Left kidney (tissue), 8 donors: ENCODE results near the gene AGL. TPM values are rescaled to one million over a fixed set of nuclear protein-coding genes. Genes with fewer than 3 reads are reported as not detected.
A peak's percentile ranks its signal among the peaks of the same experiment; 100 is the strongest.
"Not testable (repeated sequence)": the region's sequence is repeated elsewhere in the genome, so short reads cannot be mapped to it uniquely, and the experiment has no call there.

Experiments
- DNase-seq: peaks from one replicate; pipeline ENCODE4 v3.0.0-alpha.2; 2013
- long read RNA-seq, 8 donors: transcript quantifications; one replicate each; lab custom pipeline, GENCODE V29; 2026
- polyA plus RNA-seq: library from polyadenylated mRNA; unstranded; fragments of 120-200 nt; gene quantifications from one replicate; pipeline ENCODE4 v1.2.1, GENCODE V29; 2013; ENCODE audit not compliant: insufficient read length

The AGL gene
- polyA plus RNA-seq: 34.3 TPM
- long read RNA-seq, donor 1, full-length matches to known transcripts: 1 of 1 reads
- long read RNA-seq, donor 1, partial matches to known transcripts: 0 of 1 reads
- long read RNA-seq, donor 1, other reads (novel, unspliced or antisense): 0 of 1 reads
- long read RNA-seq, donor 2, full-length matches to known transcripts: 1 of 1 reads
- long read RNA-seq, donor 2, partial matches to known transcripts: 0 of 1 reads
- long read RNA-seq, donor 2, other reads (novel, unspliced or antisense): 0 of 1 reads
- long read RNA-seq, donor 3, full-length matches to known transcripts: 1 of 1 reads
- long read RNA-seq, donor 3, partial matches to known transcripts: 0 of 1 reads
- long read RNA-seq, donor 3, other reads (novel, unspliced or antisense): 0 of 1 reads
- long read RNA-seq, donor 4: 0 reads
- long read RNA-seq, donor 5, full-length matches to known transcripts: 2 of 2 reads
- long read RNA-seq, donor 5, partial matches to known transcripts: 0 of 2 reads
- long read RNA-seq, donor 5, other reads (novel, unspliced or antisense): 0 of 2 reads
- long read RNA-seq, donor 6, full-length matches to known transcripts: 1 of 1 reads
- long read RNA-seq, donor 6, partial matches to known transcripts: 0 of 1 reads
- long read RNA-seq, donor 6, other reads (novel, unspliced or antisense): 0 of 1 reads
- long read RNA-seq, donor 7, full-length matches to known transcripts: 1 of 6 reads
- long read RNA-seq, donor 7, partial matches to known transcripts: 5 of 6 reads
- long read RNA-seq, donor 7, other reads (novel, unspliced or antisense): 0 of 6 reads
- long read RNA-seq, donor 8, full-length matches to known transcripts: 1 of 1 reads
- long read RNA-seq, donor 8, partial matches to known transcripts: 0 of 1 reads
- long read RNA-seq, donor 8, other reads (novel, unspliced or antisense): 0 of 1 reads

GRCh38 chr1:99849744-99850458 lies at the start of gene AGL:
AGL (plus strand) TSS chr1:99850361; CDS start chr1:99851043, 682 bp downstream.
- DNase-seq: peak; percentile 82

- DNase-seq: no peak
Measured at GRCh38 chr1:99801584-99801983, 48.6 kb upstream of the AGL start.

DNA sequence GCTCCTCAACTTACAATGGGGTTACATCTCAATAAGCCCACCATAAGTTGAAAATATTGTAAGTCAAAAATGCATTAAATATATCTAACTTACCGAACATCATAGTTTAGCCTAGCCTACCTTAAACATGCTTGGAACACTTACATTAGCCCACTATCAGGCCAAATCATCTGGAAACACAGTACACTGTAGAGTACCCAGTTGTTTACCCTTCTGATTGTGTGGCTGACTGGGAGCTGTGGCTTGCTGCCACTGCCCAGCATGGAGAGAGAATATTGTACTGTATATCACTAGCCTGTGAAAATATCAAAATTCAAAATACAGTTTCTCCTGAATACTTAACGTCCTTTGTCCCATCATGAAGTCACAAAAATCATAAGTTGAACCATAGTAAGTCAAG lies 43.3 kb upstream of the AGL start:
- no peak for DNase-seq

GRCh38 chr1:99808391-99809115 lies 41.6 kb upstream of the AGL start:
- DNase-seq: peak; percentile 90

DNA sequence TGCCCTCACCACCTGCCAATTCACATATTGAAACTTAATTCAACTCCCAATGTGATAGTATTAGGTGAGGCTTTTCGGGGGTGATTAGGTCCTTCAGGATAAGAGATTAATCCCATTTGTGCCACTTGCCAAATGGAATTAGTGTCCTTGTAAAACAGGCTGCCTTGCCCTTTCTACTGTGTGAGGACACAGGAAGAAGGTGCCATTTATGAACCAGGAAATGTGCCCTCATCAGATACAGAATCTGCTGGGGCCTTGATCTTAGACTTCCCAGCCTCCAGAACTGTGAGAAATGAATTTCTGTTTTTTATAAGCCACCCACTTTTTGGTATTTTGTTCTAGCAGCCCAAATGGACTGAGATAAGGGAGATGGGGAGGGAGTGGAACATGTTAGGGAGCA lies 39.1 kb upstream of the AGL start:
- no peak for DNase-seq

GRCh38 chr1:99811747-99812146 lies 38.4 kb upstream of the AGL start:
- no peak for DNase-seq

GRCh38 chr1:99814373-99814900 lies 35.7 kb upstream of the AGL start:
- DNase-seq: no peak

GRCh38 chr1:99816656-99817055 lies 33.5 kb upstream of the AGL start:
- DNase-seq: no peak

- no peak for DNase-seq
Measured at GRCh38 chr1:99818063-99818699, 32.0 kb upstream of the AGL start.

GRCh38 chr1:99820546-99820945 lies 29.6 kb upstream of the AGL start:
- no peak for DNase-seq

- DNase-seq: no peak
Measured at GRCh38 chr1:99825098-99825497, 25.1 kb upstream of the AGL start.

DNA sequence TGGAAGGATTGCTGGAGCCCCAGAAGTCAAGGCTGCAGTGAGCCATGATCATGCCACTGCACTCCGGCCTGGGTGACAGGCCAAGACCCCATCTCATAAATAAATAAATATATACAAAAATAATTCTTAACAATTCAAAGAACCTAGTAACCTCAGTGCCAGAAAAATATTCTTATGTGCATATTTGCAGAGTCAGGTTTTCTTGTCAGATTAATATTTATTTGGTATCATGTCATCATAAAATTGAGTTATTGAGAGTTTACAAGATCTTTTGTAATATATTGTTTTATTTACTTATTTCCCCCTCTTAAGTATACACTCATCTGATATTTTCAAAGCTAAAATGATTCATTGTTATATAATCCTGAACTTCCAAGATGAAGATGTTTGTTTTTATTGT lies 24.5 kb upstream of the AGL start:
- DNase-seq: no peak

- no peak for DNase-seq
Measured at GRCh38 chr1:99827970-99828369, 22.2 kb upstream of the AGL start.

- no peak for DNase-seq
Measured at GRCh38 chr1:99829269-99829668, 20.9 kb upstream of the AGL start.

DNA sequence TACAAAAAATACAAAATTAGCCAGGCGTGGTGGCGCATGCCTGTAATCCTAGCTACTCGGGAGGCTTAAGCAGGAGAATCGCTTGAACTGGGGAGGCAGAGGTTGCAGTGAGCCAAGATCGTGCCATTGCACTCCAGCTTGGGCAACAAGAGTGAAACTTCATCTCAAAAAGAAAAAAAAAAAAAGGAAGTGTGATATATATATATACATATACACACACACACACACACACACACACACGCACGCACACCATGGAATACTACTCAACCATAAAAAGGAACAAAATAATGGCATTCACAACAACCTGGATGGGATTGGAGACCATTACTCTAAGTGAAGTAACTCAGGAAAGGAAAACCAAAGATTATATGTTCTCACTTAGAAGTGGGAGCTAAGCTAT lies 16.2 kb upstream of the AGL start:
- not testable (repeated sequence) for DNase-seq

DNA sequence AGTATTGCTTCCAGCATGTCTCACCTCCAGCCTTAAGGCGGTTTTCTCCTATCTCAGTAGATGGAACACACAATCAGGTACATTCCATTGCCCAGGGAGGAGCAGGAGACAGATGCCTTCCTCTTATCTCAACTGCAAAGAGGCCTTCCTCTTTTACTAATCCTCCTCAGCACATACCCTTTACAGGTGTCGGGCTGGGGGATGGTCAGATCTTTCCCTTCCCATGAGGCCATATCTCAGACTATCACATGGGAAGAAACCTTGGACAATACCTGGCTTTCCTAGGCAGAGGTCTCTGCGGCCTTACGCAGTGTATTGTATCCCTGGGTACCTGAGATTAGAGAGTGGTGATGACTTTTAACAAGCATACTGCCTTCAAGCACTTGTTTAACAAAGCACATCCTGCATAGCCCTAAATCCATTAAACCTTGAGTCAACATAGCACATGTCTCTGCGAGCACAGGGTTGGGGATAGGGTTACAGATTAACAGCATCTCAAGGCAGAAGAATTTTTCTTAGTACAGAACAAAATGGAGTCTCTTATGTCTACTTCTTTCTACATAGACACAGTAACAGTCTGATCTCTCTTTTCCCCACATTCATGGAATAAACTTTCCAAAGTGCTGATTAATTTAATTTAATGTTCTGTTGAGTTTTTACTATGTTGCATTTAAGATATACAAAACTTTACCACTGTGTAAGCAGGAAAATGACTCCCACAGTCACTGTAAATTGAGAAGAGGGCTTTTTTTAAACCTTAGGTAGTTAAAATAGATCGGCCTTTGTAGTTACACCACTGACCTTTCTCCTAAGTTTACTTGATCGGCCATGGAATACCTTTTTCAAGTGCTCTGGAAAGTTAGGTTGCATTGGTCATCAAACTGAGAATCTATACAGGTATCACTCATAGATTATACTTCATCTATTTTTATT lies 13.7 kb upstream of the AGL start:
- not testable (repeated sequence) for DNase-seq

DNA sequence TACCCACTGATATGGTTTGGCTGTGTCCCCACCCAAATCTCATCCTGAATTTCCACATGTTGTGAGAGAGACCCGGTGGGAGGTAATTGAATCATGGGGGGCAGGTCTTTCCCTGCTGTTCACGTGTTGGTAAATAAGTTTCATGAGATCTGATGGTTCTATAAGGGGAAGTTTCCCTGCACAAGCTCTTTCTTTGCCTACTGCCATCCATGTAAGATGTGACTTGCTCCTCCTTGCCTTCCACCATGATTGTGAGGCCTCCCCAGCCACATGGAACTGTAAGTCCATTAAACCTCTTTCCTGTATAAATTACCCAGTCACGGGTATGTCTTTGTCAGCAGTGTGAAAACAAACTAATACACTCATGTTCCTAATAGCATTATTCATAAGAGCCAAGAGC lies 9.8 kb upstream of the AGL start:
- not testable (repeated sequence) for DNase-seq

DNA sequence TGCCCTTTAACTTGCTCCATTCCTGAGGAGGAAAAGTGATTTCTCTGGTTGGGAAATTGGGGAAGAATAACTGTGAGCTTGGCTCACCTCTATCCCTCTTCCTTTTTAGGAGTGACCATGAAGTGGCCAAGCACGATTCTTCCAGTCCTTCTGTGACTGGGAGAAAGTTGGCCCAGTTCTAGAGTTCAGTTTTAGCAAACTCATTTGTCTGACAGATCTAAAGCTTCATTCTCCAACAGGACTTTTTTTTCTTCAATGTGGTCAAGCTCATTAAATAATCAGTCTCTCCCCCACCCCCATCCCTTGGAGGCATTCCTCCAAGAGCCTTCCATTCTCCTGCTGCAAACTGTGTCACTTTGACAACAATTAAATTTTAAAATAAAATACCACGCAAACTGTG lies 6.4 kb upstream of the AGL start:
- no peak for DNase-seq

DNA sequence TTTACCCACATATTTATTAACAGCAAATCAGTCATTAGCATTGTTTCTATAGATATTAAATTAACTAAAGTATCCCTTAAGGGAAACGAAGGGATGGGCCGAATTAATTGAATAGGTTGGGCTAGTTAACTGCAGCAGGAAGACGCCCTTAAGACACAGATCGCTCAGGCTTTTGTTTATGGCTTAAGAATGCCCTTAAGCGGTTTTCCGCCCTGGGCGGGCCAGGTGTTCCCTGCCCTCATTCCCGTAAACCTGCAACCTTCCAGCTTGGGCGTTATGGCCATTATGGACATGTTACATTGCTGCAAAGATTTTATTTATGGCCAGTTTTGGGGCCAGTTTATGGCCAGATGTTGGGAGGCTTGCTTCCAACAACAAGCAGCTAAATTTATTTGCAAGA lies 5.0 kb upstream of the AGL start:
- not testable (repeated sequence) for DNase-seq

- DNase-seq: no peak
Measured at GRCh38 chr1:99849413-99849743, 783 bp upstream of the AGL start.
